ENCODE measurements around the gene RETREG1. TPM values are rescaled to one million over a fixed set of nuclear protein-coding genes. Genes with fewer than 3 reads are reported as not detected.
A peak's percentile ranks its signal among the peaks of the same experiment; 100 is the strongest.
"Not testable (repeated sequence)": the region's sequence is repeated elsewhere in the genome, so short reads cannot be mapped to it uniquely, and the experiment has no call there.

RETREG1 gene
- total RNA-seq, 1 donor from 2014 or later, result 269 TPM

GRCh38 chr5:16615741-16616535 lies 859 bp downstream of the RETREG1 start:
- no peaks in the 10 kb centered on the region for H3K36me3 ChIP-seq
- H3K4me1 ChIP-seq, result peaks cover 27% of the 10 kb centered on the region
- no peak for TF ChIP-seq CTCF (IDR thresholded peaks at IDR 0.05; ENCODE audit: borderline replicate concordance)
- H3K27ac ChIP-seq (replicated peaks), result peak overlapping the region; percentile 85
- intact Hi-C loops (cut with micrococcal nuclease), result no loop called here
- H3K4me3 ChIP-seq, result peak overlapping the region; percentile 79
- no peaks in the 10 kb centered on the region for H3K9me3 ChIP-seq (replicated peaks)
- H3K27me3 ChIP-seq (ENCODE audit: low read depth), result peaks cover 9% of the 10 kb centered on the region
- DNase-seq, result no peak

- Histone ChIP-seq H3K9me3 (replicated peaks) (no peaks in the 10 kb centered on the region), H3K36me3 (no peaks in the 10 kb centered on the region), H3K27me3 (ENCODE audit: low read depth) (peaks cover 9% of the 10 kb centered on the region), H3K4me3 (no peak overlapping the region), H3K27ac (replicated peaks) (no peak overlapping the region), H3K4me1 (peaks cover 24% of the 10 kb centered on the region)
- no peak for TF ChIP-seq CTCF (IDR thresholded peaks at IDR 0.05; ENCODE audit: borderline replicate concordance)
- intact Hi-C loops (cut with micrococcal nuclease), result no loop called here
- no peak for DNase-seq
Observed at GRCh38 chr5:16612007-16612406, 4.8 kb downstream of the RETREG1 start.

- H3K4me3 ChIP-seq; intact Hi-C loops (cut with micrococcal nuclease); H3K27ac ChIP-seq (replicated peaks); DNase-seq; H3K9me3 ChIP-seq (replicated peaks); H3K27me3 ChIP-seq (ENCODE audit: low read depth); H3K36me3 ChIP-seq: not testable (repeated sequence)
- peaks cover 15% of the 10 kb centered on the region for H3K4me1 ChIP-seq
Observed at GRCh38 chr5:16610896-16611295, 5.9 kb downstream of the RETREG1 start.

- Histone ChIP-seq H3K4me1 (peaks cover 15% of the 10 kb centered on the region), H3K27ac (replicated peaks) (no peak overlapping the region), H3K9me3 (replicated peaks) (peaks cover 6% of the 10 kb centered on the region), H3K27me3 (ENCODE audit: low read depth) (no peaks in the 10 kb centered on the region), H3K4me3 (no peak overlapping the region), H3K36me3 (no peaks in the 10 kb centered on the region)
- DNase-seq, result no peak
- TF ChIP-seq CTCF (IDR thresholded peaks at IDR 0.05; ENCODE audit: borderline replicate concordance), result no peak
- intact Hi-C loops (cut with micrococcal nuclease), result no loop called here
Observed at GRCh38 chr5:16609412-16609811, 7.4 kb downstream of the RETREG1 start.

- H3K9me3 ChIP-seq (replicated peaks), result peaks cover 6% of the 10 kb centered on the region
- no peak for TF ChIP-seq CTCF (IDR thresholded peaks at IDR 0.05; ENCODE audit: borderline replicate concordance)
- no peaks in the 10 kb centered on the region for H3K36me3 ChIP-seq
- peaks cover 15% of the 10 kb centered on the region for H3K4me1 ChIP-seq
- no peak overlapping the region for H3K4me3 ChIP-seq
- DNase-seq, result no peak
- intact Hi-C loops (cut with micrococcal nuclease), result no loop called here
- H3K27me3 ChIP-seq (ENCODE audit: low read depth), result no peaks in the 10 kb centered on the region
- no peak overlapping the region for H3K27ac ChIP-seq (replicated peaks)
Observed at GRCh38 chr5:16606628-16607027, 10.2 kb downstream of the RETREG1 start.

GRCh38 chr5:16603701-16604100 lies 13.1 kb downstream of the RETREG1 start:
- H3K27ac ChIP-seq (replicated peaks), result no peak overlapping the region
- no peak overlapping the region for H3K4me3 ChIP-seq
- no peak for DNase-seq
- intact Hi-C loops (cut with micrococcal nuclease), result no loop called here
- no peak for TF ChIP-seq CTCF (IDR thresholded peaks at IDR 0.05; ENCODE audit: borderline replicate concordance)
- no peaks in the 10 kb centered on the region for H3K36me3 ChIP-seq
- peaks cover 6% of the 10 kb centered on the region for H3K9me3 ChIP-seq (replicated peaks)
- no peaks in the 10 kb centered on the region for H3K27me3 ChIP-seq (ENCODE audit: low read depth)
- H3K4me1 ChIP-seq, result peaks cover 19% of the 10 kb centered on the region
